Body of pancreas (tissue), 4 donors: ENCODE measurements around the gene MAMSTR.

ENCODE experiments used
- CTCF ChIP-seq, 7 experiments: fragments of 450-650 bp in 4 of 7; fragments of 200-600 bp in 3 of 7; sonication (generic) in 3 of 7; IDR thresholded peaks; one replicate each; pipeline ENCODE4 v1.5.1; 2016 to 2019; ENCODE audit warnings: antibody characterized with exemption in 7 of 7
- POLR2A ChIP-seq, 3 donors: fragments of 450-650 bp; IDR thresholded peaks; one replicate each; pipeline ENCODE4 v1.6.1; 2016; ENCODE audit warnings: antibody characterized with exemption in 3 of 3, mild to moderate bottlenecking in 2 of 3

GRCh38 chr19:48674921-48675824, 44.4 kb downstream of the MAMSTR start:
- TF ChIP-seq CTCF (IDR thresholded peaks at IDR 0.05): peak; percentile 78 to 91 (median 85)
- TF ChIP-seq POLR2A (IDR thresholded peaks at IDR 0.05): no peak
